ENCODE results near the gene CD300LD. TPM values are rescaled to one million over a fixed set of nuclear protein-coding genes. Genes with fewer than 3 reads are reported as not detected.
"Not testable (repeated sequence)": the region's sequence is repeated elsewhere in the genome, so short reads cannot be mapped to it uniquely, and the experiment has no call there.

The CD300LD gene
- total RNA-seq, 1 donor, result not detected

- H3K4me3 ChIP-seq (ENCODE audit: low read depth, low read length), result no peak overlapping the region
- TF ChIP-seq, protein P1, sequence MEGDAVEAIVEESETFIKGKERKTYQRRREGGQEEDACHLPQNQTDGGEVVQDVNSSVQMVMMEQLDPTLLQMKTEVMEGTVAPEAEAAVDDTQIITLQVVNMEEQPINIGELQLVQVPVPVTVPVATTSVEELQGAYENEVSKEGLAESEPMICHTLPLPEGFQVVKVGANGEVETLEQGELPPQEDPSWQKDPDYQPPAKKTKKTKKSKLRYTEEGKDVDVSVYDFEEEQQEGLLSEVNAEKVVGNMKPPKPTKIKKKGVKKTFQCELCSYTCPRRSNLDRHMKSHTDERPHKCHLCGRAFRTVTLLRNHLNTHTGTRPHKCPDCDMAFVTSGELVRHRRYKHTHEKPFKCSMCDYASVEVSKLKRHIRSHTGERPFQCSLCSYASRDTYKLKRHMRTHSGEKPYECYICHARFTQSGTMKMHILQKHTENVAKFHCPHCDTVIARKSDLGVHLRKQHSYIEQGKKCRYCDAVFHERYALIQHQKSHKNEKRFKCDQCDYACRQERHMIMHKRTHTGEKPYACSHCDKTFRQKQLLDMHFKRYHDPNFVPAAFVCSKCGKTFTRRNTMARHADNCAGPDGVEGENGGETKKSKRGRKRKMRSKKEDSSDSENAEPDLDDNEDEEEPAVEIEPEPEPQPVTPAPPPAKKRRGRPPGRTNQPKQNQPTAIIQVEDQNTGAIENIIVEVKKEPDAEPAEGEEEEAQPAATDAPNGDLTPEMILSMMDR (IDR thresholded peaks at IDR 0.05; ENCODE audit: insufficient read depth, low read length), result no peak
- no peak for DNase-seq (ENCODE audit: low read depth)
Observed at GRCh38 chr17:74633326-74633725, 41.2 kb upstream of the CD300LD start.

GRCh38 chr17:74632617-74633016 is 40.5 kb upstream of the CD300LD start:
- H3K4me3 ChIP-seq (ENCODE audit: low read depth, low read length), result no peak overlapping the region
- TF ChIP-seq, protein P1 (IDR thresholded peaks at IDR 0.05; ENCODE audit: insufficient read depth, low read length), result no peak
- no peak for DNase-seq (ENCODE audit: low read depth)

DNA sequence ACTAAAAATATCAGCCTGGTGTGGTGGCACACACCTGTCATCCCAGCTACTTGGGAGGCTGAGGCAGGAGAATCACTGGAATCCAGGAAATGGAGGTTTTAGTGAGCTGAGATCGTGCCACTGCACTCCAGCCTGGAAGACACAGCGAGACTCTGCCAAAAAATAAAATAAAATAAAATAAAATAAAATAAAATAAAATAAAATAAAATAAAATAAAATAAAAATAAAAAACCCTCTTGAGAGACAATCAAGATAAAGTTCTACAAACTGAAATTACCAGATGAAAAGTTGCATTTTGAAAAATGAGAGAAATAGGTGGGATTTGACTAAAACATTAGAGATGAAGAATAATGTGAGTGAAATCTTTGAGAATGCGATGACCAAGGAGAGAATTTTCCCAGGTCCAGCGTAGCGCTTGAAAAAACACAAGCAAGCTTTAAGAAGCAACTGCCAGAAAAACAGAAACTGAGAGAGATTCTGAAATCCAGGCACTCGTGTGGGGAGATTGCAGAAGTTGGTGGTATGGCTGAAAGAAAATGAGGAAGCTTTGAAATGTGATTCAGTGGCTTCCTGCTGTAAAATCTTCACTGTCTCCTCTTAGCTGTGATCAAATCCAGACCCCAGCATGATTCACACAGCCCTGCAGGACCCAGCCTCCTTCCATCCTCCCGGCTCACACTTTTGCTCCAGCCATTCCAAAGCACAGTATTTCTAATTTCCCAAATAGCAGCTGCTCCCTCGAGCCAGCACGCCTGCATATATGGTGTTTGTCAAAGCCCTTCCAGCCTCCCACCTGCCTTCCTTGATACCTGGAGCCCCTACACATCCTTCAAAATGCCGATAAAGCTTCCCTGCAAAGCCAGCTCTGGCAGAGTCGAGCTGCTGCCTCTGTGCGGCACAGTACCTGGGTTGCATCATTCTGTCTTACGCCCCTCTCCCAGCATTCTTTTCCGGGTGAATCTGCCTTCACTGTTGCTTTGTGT is 39.7 kb upstream of the CD300LD start:
- TF ChIP-seq, protein P1 (IDR thresholded peaks at IDR 0.05; ENCODE audit: insufficient read depth, low read length), result no peak
- no peak overlapping the region for H3K4me3 ChIP-seq (ENCODE audit: low read depth, low read length)
- peak; percentile 31 for DNase-seq (ENCODE audit: low read depth)

GRCh38 chr17:74630251-74630650 is 38.2 kb upstream of the CD300LD start:
- H3K4me3 ChIP-seq (ENCODE audit: low read depth, low read length); DNase-seq (ENCODE audit: low read depth): not testable (repeated sequence)

DNA sequence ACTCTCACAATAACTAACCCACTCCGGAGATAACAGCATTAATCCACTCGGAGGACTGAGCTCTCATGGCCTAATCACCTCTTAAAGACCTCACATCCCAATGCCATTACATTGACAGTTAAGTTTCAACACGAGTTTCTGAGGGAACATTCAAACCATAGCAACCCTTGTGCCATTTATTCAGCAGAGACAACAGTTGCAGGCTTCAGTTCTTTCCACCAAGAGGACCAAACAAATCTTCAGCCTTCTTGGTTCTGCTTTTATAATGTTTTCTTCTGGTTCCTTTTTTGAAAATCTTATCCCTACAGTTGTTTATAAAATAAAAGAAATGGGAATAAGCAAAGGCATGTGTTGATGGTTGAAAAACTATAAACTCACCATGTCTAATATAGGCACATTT is 33.6 kb upstream of the CD300LD start:
- H3K4me3 ChIP-seq (ENCODE audit: low read depth, low read length), result no peak overlapping the region
- TF ChIP-seq, protein P1 (IDR thresholded peaks at IDR 0.05; ENCODE audit: insufficient read depth, low read length), result no peak
- no peak for DNase-seq (ENCODE audit: low read depth)

GRCh38 chr17:74624131-74624530 is 32.0 kb upstream of the CD300LD start:
- TF ChIP-seq, protein P1 (IDR thresholded peaks at IDR 0.05; ENCODE audit: insufficient read depth, low read length), result no peak
- H3K4me3 ChIP-seq (ENCODE audit: low read depth, low read length), result no peak overlapping the region
- no peak for DNase-seq (ENCODE audit: low read depth)

DNA sequence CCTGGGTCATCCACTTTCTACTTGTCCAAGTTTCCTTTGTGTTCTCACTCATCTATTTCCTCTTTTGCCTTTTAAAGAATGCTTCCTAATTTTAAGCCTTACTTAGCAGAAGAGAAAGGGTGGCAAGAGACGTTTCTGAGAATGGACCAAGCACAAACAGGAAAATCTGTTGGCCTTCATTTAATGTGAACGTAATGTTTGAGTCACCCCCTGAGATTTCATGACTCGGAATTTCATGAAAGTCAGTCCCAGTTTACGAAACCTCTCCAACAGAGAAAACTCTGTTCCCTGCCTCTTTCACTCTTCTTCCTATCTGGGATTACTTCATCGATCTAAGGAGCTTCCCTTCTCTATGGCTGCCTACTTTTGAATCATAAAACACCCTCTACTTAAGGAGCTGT is 31.6 kb upstream of the CD300LD start, which contains the start of gene CD300E:
TSS of gene CD300E (minus strand) at position 46 of the 401 bp plus-strand sequence. CDS start 117 bp downstream, outside the sequence.
- TF ChIP-seq, protein P1 (IDR thresholded peaks at IDR 0.05; ENCODE audit: insufficient read depth, low read length), result no peak
- no peak for DNase-seq (ENCODE audit: low read depth)
- no peak within 1 kb of the TSS for H3K4me3 ChIP-seq (ENCODE audit: low read depth, low read length)
